DMS53 treated with DMSO at 0.1 percent for 48 hours (cell line): ENCODE measurements around the gene IFI44.
A peak's percentile ranks its signal among the peaks of the same experiment; 100 is the strongest.

ENCODE experiments used
- DNase-seq: peaks from one replicate; lab custom pipeline; 2025; ENCODE audit not compliant: unreplicated experiment; lab: John Stamatoyannopoulos, UW

The IFI44 gene, protein sequence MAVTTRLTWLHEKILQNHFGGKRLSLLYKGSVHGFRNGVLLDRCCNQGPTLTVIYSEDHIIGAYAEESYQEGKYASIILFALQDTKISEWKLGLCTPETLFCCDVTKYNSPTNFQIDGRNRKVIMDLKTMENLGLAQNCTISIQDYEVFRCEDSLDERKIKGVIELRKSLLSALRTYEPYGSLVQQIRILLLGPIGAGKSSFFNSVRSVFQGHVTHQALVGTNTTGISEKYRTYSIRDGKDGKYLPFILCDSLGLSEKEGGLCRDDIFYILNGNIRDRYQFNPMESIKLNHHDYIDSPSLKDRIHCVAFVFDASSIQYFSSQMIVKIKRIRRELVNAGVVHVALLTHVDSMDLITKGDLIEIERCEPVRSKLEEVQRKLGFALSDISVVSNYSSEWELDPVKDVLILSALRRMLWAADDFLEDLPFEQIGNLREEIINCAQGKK

DNA sequence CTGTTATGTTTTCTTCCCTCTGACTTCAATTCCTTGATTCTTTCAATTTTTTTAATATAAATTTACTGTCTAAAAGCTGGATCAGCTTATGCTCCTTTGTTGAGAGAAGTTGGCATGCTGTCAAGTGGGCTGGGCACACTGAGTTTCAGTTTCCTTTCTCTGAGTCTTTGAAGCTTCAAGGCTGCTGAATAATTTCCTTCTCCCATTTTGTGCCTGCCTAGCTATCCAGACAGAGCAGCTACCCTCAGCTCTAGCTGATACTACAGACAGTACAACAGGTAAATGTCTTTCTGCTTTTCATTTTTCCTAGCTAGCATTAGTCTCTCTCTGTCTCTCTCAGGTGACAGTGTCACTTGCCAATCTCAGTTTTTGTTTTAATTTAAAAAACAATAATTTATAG, at the start of gene IFI44:
IFI44 (plus strand) TSS at position 204 of the 400 bp plus-strand sequence. CDS start 365 bp downstream, outside the sequence.
- peak; percentile 77 for DNase-seq

DNA sequence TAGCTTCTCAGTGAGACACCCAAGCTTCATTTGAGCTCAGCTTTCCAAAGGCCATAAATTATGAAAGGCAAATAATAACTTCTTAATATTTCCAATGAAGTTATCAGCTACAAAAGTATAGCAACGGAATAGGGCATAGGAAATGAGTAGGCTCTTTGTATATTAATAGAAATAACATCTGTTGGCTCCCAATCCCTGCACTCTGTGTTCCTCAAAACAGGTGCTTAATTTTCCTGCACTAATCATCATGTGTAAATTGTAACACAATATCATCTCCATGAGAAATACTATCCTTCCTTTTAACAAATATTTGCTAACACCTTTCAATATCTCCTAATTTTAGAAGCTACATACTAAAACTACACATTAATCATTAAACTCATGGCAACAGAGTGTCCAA, 48.6 kb upstream of the IFI44 start:
- DNase-seq, result peak; percentile 87

DNA sequence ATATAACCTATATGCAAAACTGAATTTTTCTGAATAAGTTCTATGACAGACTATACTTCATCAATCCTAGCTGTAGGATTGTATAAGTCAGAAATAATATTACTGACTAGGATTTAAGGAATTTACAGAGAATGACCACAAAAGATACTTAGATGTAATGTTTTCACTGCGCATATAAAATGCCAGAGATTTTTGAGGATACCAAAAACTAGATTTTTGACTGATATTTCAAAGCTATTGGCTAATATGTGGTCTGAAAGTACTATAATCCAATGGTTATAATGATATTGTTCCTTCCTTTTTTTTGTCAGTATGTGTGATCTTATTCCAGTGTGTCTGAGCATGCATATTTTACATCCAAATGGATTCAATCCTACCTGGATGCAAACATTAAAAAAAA, 46.4 kb upstream of the IFI44 start:
- no peak for DNase-seq

DNA sequence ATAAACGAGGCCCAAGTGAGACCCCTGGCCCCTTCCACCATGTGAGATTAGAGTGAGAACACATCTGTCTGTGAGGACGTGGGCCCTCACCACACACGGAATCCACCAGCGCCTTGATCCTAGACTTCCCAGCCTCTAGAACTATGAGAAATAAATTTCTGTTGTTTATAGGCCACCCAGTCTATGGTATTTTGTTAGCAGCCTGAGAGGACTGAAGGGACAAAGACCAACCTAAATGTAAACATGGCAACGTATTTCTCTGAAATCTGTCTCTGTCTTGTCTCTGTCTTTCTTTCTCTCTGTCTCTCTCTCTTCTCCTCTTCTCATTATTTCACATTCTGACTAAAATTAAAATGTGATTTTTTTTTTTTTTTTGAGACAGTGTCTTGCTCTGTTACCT, 45.0 kb upstream of the IFI44 start:
- no peak for DNase-seq

DNA sequence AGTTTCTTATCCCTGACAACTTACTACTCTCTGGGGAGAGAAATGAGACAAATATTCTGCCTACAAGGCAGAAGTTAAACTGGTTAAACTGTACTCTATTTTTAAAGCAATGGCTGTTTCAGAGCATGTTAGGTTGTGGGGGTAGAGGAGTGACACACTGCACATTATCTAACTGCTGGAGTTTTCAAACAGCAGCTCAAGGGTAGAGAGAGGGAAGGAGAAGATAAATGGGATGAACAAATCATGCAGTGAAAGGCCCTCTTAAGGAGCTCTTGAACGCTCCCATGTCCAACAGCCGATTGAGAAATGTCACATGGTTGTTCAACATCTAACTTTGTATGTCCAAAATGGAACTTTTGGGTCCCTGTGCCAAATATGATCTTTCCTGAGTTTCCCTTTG, 43.4 kb upstream of the IFI44 start:
- no peak for DNase-seq

DNA sequence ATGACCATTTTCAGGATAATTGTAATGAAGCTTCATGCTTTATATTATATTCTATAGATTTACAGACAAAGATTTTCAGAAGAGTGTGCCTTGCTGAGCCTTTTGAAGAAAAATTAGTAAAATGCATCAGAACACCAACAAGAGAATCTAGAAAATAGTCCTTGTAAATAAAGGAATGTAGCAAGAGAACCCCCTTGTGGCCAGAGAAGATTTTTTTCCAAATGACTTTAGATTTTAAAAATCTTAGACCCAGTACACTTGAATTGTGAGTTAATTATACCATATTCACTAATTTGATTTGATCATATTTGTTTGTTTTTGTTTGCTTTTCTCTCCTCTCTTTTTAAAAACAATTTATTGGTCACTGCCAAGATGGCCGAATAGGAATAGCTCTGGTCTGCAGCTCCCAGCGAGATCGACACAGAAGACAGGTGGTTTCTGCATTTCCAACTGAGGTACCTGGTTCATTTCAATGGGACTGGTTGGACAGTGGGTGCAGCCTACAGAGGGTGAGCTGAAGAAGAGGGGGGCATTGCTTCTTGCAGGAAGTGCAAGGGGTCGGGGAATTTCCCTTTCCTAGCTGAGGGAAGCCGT, 42.2 kb upstream of the IFI44 start:
- peak; percentile 35 for DNase-seq

DNA sequence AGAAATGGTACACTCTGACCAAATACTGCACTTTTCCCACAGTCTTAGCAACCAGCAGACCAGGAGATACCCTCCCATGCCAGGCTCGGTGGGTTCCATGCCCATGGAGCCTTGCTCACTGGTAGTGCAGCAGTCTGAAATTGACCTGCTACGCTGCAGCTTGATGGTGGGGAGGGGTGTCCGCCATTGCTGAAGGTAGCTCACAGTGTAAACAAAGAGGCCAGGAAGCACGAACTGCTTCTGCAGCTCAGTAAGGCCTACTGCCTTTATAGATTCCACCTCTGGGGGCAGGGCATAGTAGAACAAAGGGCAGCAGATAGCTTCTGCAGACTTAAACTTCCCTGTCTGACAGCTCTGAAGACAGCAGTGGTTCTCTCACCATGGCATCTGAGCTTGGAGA, 41.7 kb upstream of the IFI44 start:
- no peak for DNase-seq

DNA sequence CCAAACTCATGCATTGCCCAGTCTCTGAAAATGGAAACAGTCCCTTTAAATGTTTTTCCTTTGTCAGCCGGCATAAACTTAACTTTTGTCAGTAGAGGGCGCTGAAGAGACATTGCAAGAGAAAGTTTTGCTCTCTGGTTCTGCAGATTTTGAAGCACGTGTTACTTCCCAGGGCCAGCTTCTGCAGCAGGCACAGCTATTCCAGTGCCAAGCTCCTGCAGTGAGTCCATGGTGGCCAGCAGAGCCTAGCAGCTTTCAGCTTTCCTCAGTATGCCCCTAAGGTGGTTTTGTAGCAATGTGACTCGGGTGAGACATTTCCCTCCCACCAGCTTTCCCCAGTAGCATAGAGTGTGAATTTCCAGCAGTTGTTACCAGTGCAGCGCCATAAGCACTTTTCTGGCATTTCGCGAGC, 32.0 kb upstream of the IFI44 start:
- peak; percentile 93 for DNase-seq

DNA sequence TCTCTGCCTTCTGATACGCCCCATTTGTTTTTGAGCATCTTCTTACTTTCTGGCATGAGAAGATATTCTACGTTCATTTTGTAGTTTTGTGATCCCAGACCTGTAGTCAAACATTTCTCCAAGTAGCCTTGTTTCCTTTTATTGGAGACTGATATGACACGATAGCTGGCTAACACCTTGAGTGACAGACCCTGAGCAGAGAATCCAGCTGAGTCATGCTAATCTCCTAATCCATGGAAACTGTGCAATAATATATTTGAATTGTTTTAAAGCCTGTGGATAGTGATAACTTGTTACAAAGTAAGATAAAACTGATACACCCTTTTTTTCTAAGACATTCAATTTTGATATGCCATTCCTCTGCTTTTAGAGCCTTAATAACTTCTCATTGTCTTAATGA, 30.6 kb upstream of the IFI44 start:
- DNase-seq, result no peak

DNA sequence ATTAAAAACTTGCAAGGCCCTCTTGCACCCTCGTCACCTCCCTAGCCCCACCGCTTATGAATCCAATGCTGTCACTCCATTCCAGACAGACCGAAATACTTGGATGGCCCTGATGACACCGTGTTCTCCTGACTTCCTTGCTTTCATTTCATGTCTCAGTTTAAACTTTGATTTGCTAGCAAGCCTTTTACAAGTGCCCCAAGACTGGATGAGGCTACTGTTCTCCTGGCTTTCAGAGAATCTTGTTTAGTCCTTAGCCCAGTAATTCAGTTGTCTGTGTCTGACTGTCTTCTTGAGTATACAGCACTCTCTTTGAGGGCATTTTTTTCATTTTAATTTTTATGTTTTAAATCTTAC, 30.2 kb upstream of the IFI44 start:
- DNase-seq, result no peak

DNA sequence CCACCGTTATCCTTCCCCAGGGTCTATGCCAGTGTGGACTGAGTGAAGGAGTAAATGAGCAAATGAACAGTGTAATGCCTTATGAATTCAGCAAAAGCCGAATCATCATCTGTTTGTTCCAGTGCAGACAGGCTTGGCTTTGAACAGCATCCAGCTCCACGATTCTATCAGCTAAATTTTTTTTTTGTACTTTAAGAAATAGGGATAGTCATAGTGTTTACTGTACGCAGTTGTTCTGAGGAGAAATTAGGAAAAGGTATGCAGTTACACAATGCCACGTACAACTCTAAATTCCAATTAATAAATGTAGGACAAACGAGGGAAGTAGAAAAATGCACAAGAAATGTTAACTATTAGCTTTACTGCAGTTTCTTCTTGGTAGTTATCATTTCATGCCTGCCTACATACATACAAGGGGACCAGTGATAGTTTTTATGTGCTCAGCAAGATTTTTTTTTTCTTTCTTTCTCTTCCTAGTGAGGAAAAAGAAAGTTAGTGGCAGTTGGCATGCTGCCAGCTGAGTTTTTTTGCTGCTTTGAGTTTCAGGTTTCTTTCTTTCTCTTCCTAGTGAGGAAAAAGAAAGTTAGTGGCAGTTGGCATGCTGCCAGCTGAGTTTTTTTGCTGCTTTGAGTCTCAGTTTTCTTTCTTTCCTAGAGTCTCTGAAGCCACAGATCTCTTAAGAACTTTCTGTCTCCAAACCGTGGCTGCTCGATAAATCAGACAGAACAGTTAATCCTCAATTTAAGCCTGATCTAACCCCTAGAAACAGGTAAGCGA, 29.6 kb upstream of the IFI44 start, which contains the start of gene IFI44L:
IFI44L (plus strand) TSS at position 646 of the 777 bp plus-strand sequence. CDS start 7,468 bp downstream, outside the sequence.
- no peak for DNase-seq

DNA sequence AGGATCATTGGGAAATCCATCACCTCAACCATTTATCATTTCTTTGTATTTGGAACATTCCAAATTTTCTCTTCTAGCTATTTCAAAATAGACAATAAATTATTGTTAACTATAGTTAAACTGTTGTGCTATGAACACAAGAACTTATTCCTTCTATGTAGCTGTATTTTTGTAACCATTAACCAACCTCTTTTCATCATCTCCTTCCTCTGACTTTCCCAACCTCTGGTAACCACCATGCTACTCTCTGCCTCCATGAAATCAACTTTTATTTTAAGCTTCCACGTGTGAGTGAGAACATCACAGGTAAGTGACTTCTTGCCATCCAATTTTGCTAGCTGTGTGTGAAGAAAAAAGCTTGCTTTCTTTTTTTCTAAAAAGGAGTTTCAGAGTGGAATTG, 29.0 kb upstream of the IFI44 start:
- DNase-seq, result no peak

DNA sequence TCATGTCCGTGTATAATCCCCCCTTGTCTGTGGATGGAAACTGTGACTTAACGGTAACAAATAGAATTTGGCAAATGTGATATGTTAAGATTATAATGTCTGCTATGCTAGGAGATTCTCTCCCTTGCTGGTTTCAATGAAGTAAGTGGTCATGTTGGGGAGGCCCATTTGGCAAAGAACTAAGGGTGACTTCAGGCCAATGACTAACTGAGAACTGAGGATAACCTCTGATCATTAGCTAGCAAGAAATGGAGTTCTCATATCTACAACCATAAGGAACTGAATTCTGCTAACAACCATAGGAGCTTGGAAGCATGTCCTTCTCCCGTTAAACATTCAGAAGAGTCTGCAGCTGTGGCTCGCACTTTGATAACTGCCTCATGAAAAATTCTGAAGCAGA, 27.1 kb upstream of the IFI44 start:
- no peak for DNase-seq

DNA sequence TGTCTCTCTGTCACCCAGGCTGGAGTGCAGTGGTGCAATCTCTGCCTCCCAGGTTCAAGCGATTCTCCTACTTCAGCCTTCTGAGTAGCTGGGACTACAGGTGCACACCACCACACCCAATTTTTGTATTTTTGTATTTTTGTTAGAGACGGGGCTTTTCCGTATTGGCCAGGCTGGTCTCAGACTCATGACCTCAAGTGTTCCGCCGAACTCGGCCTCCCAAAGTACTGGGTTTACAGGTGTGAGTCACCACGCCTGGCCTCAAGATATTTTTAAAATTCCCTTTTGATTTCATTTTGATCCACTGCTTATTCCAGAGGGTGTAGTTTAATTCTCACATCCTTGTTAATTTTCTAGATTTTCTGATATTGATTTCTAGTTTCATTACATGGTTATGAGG, 25.6 kb upstream of the IFI44 start:
- DNase-seq, result no peak

DNA sequence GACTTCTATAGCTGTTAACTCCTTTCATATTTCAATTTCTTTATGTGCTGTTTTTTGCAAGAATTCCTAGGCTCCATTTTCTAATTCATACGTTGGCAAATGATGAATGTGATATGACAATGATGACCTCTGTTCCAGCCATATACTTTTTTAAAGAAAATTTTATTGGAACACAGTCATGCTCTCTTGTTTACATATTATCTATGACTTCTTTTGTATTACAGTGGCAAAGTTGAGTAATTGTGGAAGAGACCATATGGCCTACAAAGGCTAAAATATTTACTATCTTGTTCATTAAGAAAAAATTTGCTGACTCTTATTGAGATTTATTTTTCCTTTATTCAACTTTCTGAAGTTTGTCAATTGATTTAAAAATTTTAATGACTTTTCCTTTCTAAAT, 22.3 kb upstream of the IFI44 start:
- DNase-seq, result no peak

DNA sequence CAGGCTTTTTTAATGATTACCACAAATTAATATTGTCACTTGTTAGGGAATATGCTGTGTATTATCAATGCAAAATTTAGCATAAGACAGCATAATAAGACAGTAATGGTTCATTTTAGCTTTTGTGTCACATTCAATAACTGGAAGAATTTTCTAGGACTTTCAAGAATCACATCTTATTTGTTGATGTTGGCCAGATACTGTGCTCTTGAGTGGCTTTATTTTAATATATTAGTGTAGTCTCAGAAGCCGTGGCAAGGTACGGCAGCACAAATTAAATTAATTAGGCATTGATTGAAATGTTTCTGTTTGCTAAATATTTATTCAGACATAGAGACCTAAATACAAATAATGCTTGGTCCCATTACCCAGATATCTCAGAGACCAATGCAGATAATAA, 19.0 kb upstream of the IFI44 start:
- no peak for DNase-seq

DNA sequence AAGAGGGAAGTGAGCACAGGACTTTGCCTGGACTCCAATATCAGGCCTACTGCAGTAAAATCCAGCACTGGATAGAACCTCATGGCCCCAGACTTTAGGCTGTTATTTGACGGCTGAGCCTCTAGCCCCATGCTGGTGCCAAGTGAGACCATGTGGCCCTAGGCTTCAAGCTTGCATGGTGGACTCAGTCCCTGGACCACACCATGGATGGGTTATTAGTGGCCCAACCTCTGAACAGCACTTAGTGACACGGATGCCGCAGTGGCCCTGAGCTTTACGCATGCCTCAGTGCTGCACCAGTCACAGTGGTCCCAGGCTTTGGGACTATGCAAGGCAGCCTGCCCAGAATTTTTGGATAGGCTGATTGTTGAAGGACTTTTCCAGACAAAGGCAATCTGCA, 16.4 kb upstream of the IFI44 start:
- no peak for DNase-seq

DNA sequence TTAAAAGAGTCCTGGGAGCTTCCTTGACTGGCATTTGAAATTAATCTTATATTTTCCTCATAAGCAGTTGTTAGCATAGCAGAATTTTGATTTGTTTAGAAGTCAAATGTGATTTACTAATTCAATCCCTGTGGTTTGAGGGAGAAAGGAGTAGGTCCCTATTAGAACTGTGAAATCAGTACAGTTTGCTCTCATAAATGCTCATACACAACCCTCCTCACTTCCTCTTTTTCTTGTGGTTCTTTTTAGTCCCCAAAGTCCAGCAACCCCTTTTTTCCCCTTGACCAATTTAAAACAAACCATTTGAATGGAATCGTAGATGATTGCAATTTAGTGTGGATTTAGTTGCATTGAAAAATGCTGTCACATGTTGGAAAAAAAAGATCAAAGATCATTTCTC, 9.2 kb upstream of the IFI44 start:
- DNase-seq, result no peak

DNA sequence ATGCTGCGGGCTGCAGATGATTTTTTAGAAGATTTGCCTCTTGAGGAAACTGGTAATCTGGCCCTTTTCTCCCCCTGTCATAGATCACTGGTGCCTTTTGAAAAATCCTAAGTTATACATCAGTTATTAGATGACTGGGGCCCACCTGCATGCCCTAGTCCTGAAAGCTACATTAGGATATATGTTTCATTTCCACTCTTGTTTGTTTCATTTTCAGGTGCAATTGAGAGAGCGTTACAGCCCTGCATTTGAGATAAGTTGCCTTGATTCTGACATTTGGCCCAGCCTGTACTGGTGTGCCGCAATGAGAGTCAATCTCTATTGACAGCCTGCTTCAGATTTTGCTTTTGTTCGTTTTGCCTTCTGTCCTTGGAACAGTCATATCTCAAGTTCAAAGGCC, 8.1 kb upstream of the IFI44 start:
- DNase-seq, result no peak

DNA sequence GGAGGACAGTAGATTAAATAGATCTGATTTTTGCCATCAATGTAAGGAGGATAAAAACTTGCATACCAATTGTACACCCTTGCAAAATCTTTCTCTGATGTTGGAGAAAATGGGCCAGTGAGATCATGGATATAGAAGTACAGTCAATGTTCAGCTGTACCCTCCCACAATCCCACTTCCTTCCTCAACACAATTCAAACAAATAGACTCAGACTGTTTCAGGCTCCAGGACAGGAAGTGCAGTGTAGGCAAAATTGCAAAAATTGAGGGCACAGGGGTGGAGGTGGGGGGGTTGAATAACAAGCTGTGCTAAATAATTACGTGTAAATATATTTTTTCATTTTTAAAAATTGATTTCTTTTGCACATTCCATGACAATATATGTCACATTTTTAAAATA, 3.9 kb upstream of the IFI44 start:
- DNase-seq, result no peak

DNA sequence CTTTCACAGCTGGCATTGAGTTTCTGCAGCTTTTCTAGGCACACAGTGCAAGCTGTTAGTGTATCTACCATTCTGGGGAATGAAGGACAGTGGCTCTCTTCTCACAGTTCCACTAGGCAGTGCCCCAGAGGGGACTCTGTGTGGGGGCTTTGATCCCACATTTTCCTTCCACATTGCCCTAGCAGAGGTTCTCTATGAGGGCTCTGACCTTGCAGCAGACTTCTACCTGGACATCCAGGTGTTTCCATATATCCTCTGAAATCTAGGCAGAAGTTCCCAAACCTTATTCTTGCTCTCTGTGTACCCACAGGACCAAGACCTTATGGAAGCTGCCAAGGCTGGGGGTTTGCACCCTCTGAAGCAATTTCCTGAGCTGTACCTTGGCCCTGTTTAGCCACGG, 2.4 kb upstream of the IFI44 start:
- DNase-seq, result no peak

DNA sequence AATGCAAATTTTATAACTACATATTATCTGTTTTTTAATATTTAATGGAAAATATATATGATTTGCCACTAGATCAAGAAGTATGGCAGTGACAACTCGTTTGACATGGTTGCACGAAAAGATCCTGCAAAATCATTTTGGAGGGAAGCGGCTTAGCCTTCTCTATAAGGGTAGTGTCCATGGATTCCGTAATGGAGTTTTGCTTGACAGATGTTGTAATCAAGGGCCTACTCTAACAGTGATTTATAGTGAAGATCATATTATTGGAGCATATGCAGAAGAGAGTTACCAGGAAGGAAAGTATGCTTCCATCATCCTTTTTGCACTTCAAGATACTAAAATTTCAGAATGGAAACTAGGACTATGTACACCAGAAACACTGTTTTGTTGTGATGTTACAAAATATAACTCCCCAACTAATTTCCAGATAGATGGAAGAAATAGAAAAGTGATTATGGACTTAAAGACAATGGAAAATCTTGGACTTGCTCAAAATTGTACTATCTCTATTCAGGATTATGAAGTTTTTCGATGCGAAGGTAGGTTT, 556 bp downstream of the IFI44 start:
- no peak for DNase-seq
